ENCODE data around the gene TNFSF10. TPM values are rescaled to one million over a fixed set of nuclear protein-coding genes. Genes with fewer than 3 reads are reported as not detected.
A peak's percentile ranks its signal among the peaks of the same experiment; 100 is the strongest.
"Not testable (repeated sequence)": the region's sequence is repeated elsewhere in the genome, so short reads cannot be mapped to it uniquely, and the experiment has no call there.

The TNFSF10 gene
- total RNA-seq, 2 experiments from 2014 or later: 52.4 to 55.2 TPM

DNA sequence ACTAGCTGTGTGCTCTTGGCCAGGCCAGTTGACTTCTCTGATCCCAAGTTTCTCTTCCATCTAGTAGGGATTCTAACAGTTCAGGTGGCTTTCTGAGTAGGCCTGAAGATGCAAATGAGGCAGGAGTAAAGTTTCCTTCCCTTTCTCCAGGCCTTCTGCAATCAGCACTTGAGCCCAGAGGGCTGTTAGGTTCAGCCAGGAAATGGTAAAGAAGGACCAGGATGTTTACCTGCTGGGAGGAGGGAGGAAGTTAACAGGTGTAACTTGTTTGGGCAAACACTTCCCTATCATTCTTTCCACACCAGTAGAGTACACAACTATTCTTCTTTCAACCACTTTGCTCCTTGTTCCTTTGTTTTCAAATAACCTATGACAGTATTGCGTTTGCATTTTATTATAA is 13.3 kb upstream of the TNFSF10 start:
- DNase-seq: no peak
- Mint-ChIP-seq H3K27me3 (no peaks in the 10 kb centered on the region), H3K4me1 (peaks cover 31% of the 10 kb centered on the region), H3K27ac (peak overlapping the region; percentile 84), H3K4me3 (no peak overlapping the region), H3K9me3 (peaks cover 6% of the 10 kb centered on the region), H3K36me3 (peaks cover 9% of the 10 kb centered on the region)

GRCh38 chr3:172530566-172530965 is 7.3 kb upstream of the TNFSF10 start:
- peak overlapping the region; percentile 71 for H3K27ac Mint-ChIP-seq
- DNase-seq: no peak
- no peaks in the 10 kb centered on the region for H3K27me3 Mint-ChIP-seq
- peaks cover 6% of the 10 kb centered on the region for H3K9me3 Mint-ChIP-seq
- H3K36me3 Mint-ChIP-seq: peaks cover 1% of the 10 kb centered on the region
- H3K4me3 Mint-ChIP-seq: no peak overlapping the region
- peaks cover 29% of the 10 kb centered on the region for H3K4me1 Mint-ChIP-seq

GRCh38 chr3:172530101-172530561 is 6.9 kb upstream of the TNFSF10 start:
- Mint-ChIP-seq H3K36me3 (no peaks in the 10 kb centered on the region), H3K4me1 (peaks cover 29% of the 10 kb centered on the region)
- DNase-seq: peak; percentile 30

DNA sequence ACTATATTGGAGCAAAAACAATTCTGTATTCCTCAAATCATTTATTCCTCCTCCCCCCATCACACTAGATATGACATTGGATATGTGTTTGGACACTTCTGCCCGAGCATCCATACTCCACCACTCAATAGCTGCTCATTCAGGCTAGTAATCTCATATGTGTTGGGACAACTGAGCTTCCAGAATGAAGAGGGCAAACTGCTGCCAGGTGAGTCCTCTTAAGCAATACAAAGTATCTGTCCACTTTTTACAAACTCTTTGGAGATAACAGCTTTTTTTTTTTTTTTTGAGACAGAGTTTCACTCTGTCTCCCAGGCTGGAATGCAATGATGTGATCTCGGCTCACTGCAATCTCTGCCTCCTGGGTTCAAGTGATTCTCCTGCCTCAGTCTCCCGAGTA is 5.4 kb upstream of the TNFSF10 start:
- H3K4me3 Mint-ChIP-seq: no peak overlapping the region
- no peaks in the 10 kb centered on the region for H3K36me3 Mint-ChIP-seq
- DNase-seq: no peak
- no peaks in the 10 kb centered on the region for H3K9me3 Mint-ChIP-seq
- H3K4me1 Mint-ChIP-seq: peaks cover 34% of the 10 kb centered on the region
- H3K27ac Mint-ChIP-seq: no peak overlapping the region
- H3K27me3 Mint-ChIP-seq: no peaks in the 10 kb centered on the region

More at GRCh38 chr3:172530101-172530561, 6.9 kb upstream of the TNFSF10 start:
- Mint-ChIP-seq H3K9me3 (peaks cover 3% of the 10 kb centered on the region), H3K27ac (peak overlapping the region; percentile 71), H3K4me3 (peak overlapping the region; percentile 5), H3K27me3 (no peaks in the 10 kb centered on the region)

GRCh38 chr3:172527306-172527705 is 4.1 kb upstream of the TNFSF10 start:
- Mint-ChIP-seq H3K4me3 (no peak overlapping the region), H3K9me3 (no peaks in the 10 kb centered on the region), H3K4me1 (peaks cover 32% of the 10 kb centered on the region), H3K36me3 (no peaks in the 10 kb centered on the region), H3K27ac (no peak overlapping the region), H3K27me3 (no peaks in the 10 kb centered on the region)
- DNase-seq: no peak

- no peak for DNase-seq
- Mint-ChIP-seq H3K4me3 (no peak overlapping the region), H3K27ac (no peak overlapping the region), H3K9me3 (peaks cover 1% of the 10 kb centered on the region), H3K4me1 (peaks cover 40% of the 10 kb centered on the region), H3K27me3 (no peaks in the 10 kb centered on the region), H3K36me3 (peaks cover 19% of the 10 kb centered on the region)
Observed at GRCh38 chr3:172525116-172525613, 1.9 kb upstream of the TNFSF10 start.

DNA sequence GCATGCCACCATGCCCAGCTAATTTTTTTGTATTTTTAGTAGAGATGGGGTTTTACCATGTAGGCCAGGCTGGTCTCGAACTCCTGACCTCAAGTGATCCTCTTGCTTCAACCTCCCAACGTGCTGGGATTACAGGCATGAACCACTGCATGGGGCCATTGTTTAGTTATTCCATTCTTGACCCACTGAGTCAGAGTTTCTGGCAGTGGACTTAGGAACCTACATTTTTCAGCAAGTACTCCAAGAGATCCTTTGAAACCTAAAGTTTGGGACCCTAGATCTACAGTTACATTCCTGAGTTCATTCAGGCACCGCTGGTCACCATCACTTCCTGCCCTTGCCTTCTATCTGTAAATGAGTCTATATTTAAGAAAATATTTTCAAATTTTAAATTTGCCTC is 1.4 kb upstream of the TNFSF10 start:
- Mint-ChIP-seq H3K9me3 (peaks cover 1% of the 10 kb centered on the region), H3K27ac (no peak overlapping the region), H3K27me3 (no peaks in the 10 kb centered on the region), H3K4me1 (peaks cover 41% of the 10 kb centered on the region), H3K4me3 (peak overlapping the region; percentile 94), H3K36me3 (peaks cover 24% of the 10 kb centered on the region)
- DNase-seq: no peak

DNA sequence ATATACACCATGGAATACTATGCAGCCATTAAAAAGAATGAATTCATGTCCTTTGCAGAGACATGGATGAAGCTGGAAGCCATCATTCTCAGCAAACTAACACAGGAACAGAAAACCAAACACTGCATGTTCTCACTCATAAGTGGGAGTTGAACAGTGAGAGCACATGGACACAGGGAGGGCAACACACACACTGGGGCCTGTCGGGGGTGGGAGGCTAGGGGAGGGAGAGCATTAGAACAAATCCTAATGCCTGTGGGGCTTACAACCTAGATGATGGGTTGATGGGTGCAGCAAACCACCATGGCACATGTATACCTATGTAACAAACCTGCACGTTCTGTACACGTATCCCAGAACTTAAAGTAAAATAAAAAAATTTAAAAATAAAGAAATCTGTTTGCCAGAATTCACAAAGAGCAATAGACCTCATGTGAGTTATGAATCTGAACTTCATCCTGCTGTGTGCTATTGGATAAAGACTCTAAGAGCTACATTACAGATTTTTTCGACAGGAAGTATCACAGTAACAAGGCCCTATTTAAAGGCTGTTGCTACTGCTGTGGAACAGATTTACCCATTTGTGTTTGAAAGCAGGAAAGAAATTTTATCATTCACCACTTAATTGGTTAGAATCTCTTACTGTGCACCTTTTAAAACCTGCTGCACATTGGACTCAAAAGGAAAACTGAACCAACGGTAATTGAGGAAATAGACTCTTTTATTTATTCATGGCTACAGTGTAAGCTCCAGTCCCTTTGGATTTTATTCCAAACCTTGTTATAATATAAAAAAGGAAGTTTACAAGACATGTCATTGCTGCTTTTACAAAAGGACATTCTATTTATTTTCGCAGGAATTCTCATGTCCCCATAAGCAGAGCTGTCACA is 1.1 kb downstream of the TNFSF10 start:
- H3K27me3 Mint-ChIP-seq, H3K9me3 Mint-ChIP-seq, DNase-seq: not testable (repeated sequence)
- Mint-ChIP-seq H3K4me3 (peak overlapping the region; percentile 94), H3K4me1 (peaks cover 58% of the 10 kb centered on the region), H3K36me3 (peaks cover 39% of the 10 kb centered on the region), H3K27ac (peak overlapping the region; percentile 93)

GRCh38 chr3:172520301-172520831 is 2.9 kb downstream of the TNFSF10 start:
- Mint-ChIP-seq H3K4me3 (peak overlapping the region; percentile 94), H3K4me1 (peaks cover 74% of the 10 kb centered on the region), H3K36me3 (peaks cover 55% of the 10 kb centered on the region), H3K27ac (peak overlapping the region; percentile 85), H3K27me3 (no peaks in the 10 kb centered on the region), H3K9me3 (peaks cover 1% of the 10 kb centered on the region)
- no peak for DNase-seq

- DNase-seq: no peak
- Mint-ChIP-seq H3K4me3 (peak overlapping the region; percentile 72), H3K27ac (peak overlapping the region; percentile 62), H3K27me3 (no peaks in the 10 kb centered on the region), H3K4me1 (peaks cover 80% of the 10 kb centered on the region), H3K9me3 (peaks cover 1% of the 10 kb centered on the region), H3K36me3 (peaks cover 61% of the 10 kb centered on the region)
Observed at GRCh38 chr3:172519740-172520139, 3.5 kb downstream of the TNFSF10 start.

DNA sequence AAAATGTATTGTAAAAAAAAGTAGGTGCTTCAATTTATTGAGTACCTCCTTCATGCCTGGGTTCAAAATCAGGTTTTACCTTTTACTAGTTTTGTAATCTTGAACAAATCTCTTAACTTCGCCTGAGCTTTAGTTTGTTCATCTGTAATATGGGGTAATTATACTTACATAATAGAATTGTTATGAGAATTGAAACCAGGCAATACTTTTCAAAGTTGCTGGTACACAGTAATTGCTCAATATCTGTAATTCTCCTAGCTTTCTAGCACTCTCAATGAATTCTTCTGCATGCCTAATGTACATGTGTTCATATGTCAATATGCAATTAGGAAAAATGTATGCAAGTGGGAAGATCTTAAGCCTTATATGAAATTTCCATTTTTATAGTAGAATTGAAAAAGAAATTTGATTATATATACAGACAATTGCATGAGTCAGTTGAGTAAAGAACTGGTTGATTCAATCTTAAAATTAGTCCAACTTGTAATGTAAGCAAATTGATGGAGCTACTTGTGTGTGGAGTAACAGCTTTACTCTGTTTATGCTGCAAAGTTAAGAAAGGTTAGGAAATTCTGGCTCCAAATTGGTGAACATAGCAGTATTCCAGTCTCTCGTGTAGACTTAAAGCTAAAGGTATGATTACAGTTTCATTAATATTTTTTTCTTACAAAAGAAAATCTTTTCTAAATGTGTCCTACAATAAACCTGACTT is 4.1 kb downstream of the TNFSF10 start:
- peak overlapping the region; percentile 62 for H3K4me3 Mint-ChIP-seq
- no peak for DNase-seq
- H3K4me1 Mint-ChIP-seq: peaks cover 81% of the 10 kb centered on the region
- peaks cover 1% of the 10 kb centered on the region for H3K9me3 Mint-ChIP-seq
- no peaks in the 10 kb centered on the region for H3K27me3 Mint-ChIP-seq
- no peak overlapping the region for H3K27ac Mint-ChIP-seq
- peaks cover 68% of the 10 kb centered on the region for H3K36me3 Mint-ChIP-seq

DNA sequence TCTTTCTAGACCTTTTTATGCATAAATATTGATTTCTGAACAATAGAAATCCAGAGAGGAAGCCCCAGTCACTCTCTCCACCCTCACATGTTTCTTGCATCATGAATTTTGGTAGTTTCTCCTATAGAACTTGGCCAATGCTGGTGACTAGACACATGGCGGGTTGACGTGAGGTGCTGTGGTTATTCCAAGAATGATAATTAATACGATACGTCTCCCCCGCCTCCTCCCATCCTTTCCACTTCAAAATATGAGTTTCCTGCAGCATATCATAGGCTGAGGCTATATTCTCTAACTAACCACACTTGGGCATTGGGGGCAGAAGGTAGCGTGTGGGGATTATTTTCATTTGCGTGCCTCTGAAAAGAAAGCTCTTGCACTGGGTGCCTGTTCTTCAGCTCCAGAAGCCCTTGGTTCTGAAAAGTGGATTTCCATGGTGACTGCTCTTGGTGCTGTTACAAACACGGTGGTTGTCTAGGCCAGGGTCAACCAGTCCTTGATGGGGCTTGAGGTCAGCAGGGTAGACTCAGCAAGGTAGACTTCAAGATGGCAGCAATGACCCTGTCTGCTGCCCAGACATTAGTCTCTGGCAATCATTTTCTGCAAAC is 5.3 kb downstream of the TNFSF10 start:
- peak overlapping the region; percentile 47 for H3K4me3 Mint-ChIP-seq
- H3K36me3 Mint-ChIP-seq: peaks cover 79% of the 10 kb centered on the region

DNA sequence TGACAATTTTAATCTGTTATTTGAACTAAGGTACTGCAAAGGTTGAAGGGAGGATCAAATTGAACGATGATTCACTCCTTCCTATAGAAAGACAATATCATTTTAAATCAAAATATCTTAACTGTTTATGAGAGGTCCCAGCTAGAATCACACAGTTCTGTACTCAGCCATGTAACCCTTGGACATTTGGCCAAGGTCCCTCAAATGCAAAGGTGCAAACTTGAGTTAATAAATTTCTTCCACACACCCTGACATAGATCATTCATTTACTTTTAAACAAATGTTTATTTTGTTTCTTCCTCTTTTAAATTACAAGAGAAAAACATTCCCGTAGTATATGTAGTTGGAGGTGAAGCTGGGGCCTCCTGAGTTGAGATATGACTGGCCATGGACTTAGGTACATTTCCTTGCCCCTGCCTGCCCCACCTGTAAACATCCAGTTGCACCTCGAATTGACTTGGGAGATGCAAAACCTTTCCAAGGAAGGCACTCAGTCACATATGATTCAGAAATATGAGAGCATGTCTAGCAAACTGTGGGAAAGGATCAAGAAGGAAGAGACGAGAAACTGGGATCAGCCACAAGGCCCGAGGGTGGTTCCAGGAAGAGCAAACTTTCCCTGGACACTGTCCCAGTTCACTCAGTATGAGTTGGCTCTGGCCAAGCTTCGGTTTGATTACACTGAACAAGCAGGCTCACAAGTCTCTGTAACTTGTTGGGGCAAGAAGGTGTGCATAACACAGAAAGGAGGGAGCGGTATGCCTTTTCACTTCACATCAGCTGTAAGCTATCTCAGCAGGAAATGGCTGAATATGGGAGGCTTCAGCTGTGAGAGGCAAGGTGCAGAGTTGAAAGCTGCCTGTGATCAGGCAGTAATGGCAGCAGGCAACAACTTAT is 6.7 kb downstream of the TNFSF10 start:
- H3K4me1 Mint-ChIP-seq: peaks cover 92% of the 10 kb centered on the region
- H3K27me3 Mint-ChIP-seq: no peaks in the 10 kb centered on the region
- H3K27ac Mint-ChIP-seq: peak overlapping the region; percentile 88
- peaks cover 1% of the 10 kb centered on the region for H3K9me3 Mint-ChIP-seq
- H3K4me3 Mint-ChIP-seq: peak overlapping the region; percentile 57
- peaks cover 85% of the 10 kb centered on the region for H3K36me3 Mint-ChIP-seq
- no peak for DNase-seq

More for the DNA sequence above, 5.3 kb downstream of the TNFSF10 start:
- DNase-seq: peak; percentile 68
- H3K27me3 Mint-ChIP-seq: no peaks in the 10 kb centered on the region
- H3K27ac Mint-ChIP-seq: peak overlapping the region; percentile 88
- peaks cover 1% of the 10 kb centered on the region for H3K9me3 Mint-ChIP-seq
- H3K4me1 Mint-ChIP-seq: peaks cover 85% of the 10 kb centered on the region
